ENCODE results near the gene CARD9.

CARD9 gene

GRCh38 chr9:136380381-136380780 lies 6.9 kb upstream of the CARD9 start:
- H3K27ac ChIP-seq (ENCODE audit: low read depth, low read length, poor library complexity, severe bottlenecking): no peak overlapping the region
- no peak overlapping the region for H2AFZ ChIP-seq (ENCODE audit: low read length)
- H3K4me3 ChIP-seq (ENCODE audit: low read depth, low read length, poor library complexity, severe bottlenecking): no peak overlapping the region
- H3K27me3 ChIP-seq (ENCODE audit: insufficient read depth, low read length): no peaks in the 10 kb centered on the region
- TF ChIP-seq EZH2 (IDR thresholded peaks at IDR 0.05; ENCODE audit: borderline replicate concordance, low read length) (no peak), CTCF (IDR thresholded peaks at IDR 0.05; ENCODE audit: low read length) (no peak)
- H3K4me2 ChIP-seq (ENCODE audit: low read length): no peak overlapping the region
- no peaks in the 10 kb centered on the region for H3K9me2 ChIP-seq (ENCODE audit: low read depth, low read length)
- peaks cover 72% of the 10 kb centered on the region for H3K36me3 ChIP-seq (ENCODE audit: insufficient read depth, low read length)
- no peak overlapping the region for H3K9ac ChIP-seq (ENCODE audit: low read length)
- no peaks in the 10 kb centered on the region for H3K9me3 ChIP-seq (ENCODE audit: low read length)
- no peaks in the 10 kb centered on the region for H3K79me2 ChIP-seq (ENCODE audit: insufficient read depth, low read length)
- H4K20me1 ChIP-seq (ENCODE audit: insufficient read depth, low read length): no peaks in the 10 kb centered on the region
- H3K4me1 ChIP-seq (ENCODE audit: insufficient read depth, low read length, severe bottlenecking): no peaks in the 10 kb centered on the region
- no peaks in the 10 kb centered on the region for H3F3A ChIP-seq (ENCODE audit: insufficient read depth, low read length)

GRCh38 chr9:136379891-136380290 lies 6.4 kb upstream of the CARD9 start:
- Histone ChIP-seq H3K4me1 (ENCODE audit: insufficient read depth, low read length, severe bottlenecking) (no peaks in the 10 kb centered on the region), H3K4me3 (ENCODE audit: low read depth, low read length, poor library complexity, severe bottlenecking) (no peak overlapping the region), H2AFZ (ENCODE audit: low read length) (no peak overlapping the region), H3K9ac (ENCODE audit: low read length) (no peak overlapping the region), H3K36me3 (ENCODE audit: insufficient read depth, low read length) (peaks cover 72% of the 10 kb centered on the region), H3K4me2 (ENCODE audit: low read length) (no peak overlapping the region), H3K79me2 (ENCODE audit: insufficient read depth, low read length) (no peaks in the 10 kb centered on the region), H3K27ac (ENCODE audit: low read depth, low read length, poor library complexity, severe bottlenecking) (no peak overlapping the region), H4K20me1 (ENCODE audit: insufficient read depth, low read length) (no peaks in the 10 kb centered on the region), H3F3A (ENCODE audit: insufficient read depth, low read length) (no peaks in the 10 kb centered on the region), H3K9me2 (ENCODE audit: low read depth, low read length) (no peaks in the 10 kb centered on the region), H3K27me3 (ENCODE audit: insufficient read depth, low read length) (no peaks in the 10 kb centered on the region), H3K9me3 (ENCODE audit: low read length) (no peaks in the 10 kb centered on the region)
- TF ChIP-seq CTCF (IDR thresholded peaks at IDR 0.05; ENCODE audit: low read length): no peak
- TF ChIP-seq EZH2 (IDR thresholded peaks at IDR 0.05; ENCODE audit: borderline replicate concordance, low read length): no peak

- peaks cover 72% of the 10 kb centered on the region for H3K36me3 ChIP-seq (ENCODE audit: insufficient read depth, low read length)
- H3K27me3 ChIP-seq (ENCODE audit: insufficient read depth, low read length): no peaks in the 10 kb centered on the region
- no peaks in the 10 kb centered on the region for H3F3A ChIP-seq (ENCODE audit: insufficient read depth, low read length)
Measured at GRCh38 chr9:136379401-136379800, 5.9 kb upstream of the CARD9 start.

More at GRCh38 chr9:136379401-136379800, 5.9 kb upstream of the CARD9 start:
- H3K4me1 ChIP-seq (ENCODE audit: insufficient read depth, low read length, severe bottlenecking): no peaks in the 10 kb centered on the region
- H3K9me3 ChIP-seq (ENCODE audit: low read length): no peaks in the 10 kb centered on the region
- TF ChIP-seq CTCF (IDR thresholded peaks at IDR 0.05; ENCODE audit: low read length) (no peak), EZH2 (IDR thresholded peaks at IDR 0.05; ENCODE audit: borderline replicate concordance, low read length) (no peak)
- no peak overlapping the region for H3K4me3 ChIP-seq (ENCODE audit: low read depth, low read length, poor library complexity, severe bottlenecking)
- H3K9ac ChIP-seq (ENCODE audit: low read length): no peak overlapping the region
- no peaks in the 10 kb centered on the region for H3K79me2 ChIP-seq (ENCODE audit: insufficient read depth, low read length)
- no peaks in the 10 kb centered on the region for H3K9me2 ChIP-seq (ENCODE audit: low read depth, low read length)
- H2AFZ ChIP-seq (ENCODE audit: low read length): no peak overlapping the region
- no peaks in the 10 kb centered on the region for H4K20me1 ChIP-seq (ENCODE audit: insufficient read depth, low read length)
- no peak overlapping the region for H3K27ac ChIP-seq (ENCODE audit: low read depth, low read length, poor library complexity, severe bottlenecking)
- H3K4me2 ChIP-seq (ENCODE audit: low read length): no peak overlapping the region

Measured in OCI-LY1 (cell line).